ENCODE data around the gene COX15.

DNA sequence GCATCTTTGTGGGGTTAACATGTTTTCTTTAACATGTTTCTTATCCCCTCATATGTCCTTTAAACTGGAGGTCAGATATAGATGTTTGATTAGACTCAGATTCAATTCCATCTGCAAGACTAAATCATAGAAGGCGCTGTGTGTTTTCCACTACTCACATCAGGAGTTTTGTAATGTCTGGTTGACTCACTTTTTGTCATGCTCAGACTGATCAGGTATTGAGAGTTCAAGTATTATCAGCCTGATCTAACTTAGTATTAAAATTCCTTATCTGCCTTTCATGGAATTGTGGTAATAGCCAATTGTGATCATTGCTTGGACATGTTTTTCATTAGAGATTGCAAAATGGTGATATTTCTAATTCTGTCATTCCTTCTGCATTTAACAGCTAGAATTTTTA, 42.5 kb downstream of the COX15 start:
- TF ChIP-seq POLR2A (IDR thresholded peaks at IDR 0.05) = no peak
- TF ChIP-seq, protein P1, sequence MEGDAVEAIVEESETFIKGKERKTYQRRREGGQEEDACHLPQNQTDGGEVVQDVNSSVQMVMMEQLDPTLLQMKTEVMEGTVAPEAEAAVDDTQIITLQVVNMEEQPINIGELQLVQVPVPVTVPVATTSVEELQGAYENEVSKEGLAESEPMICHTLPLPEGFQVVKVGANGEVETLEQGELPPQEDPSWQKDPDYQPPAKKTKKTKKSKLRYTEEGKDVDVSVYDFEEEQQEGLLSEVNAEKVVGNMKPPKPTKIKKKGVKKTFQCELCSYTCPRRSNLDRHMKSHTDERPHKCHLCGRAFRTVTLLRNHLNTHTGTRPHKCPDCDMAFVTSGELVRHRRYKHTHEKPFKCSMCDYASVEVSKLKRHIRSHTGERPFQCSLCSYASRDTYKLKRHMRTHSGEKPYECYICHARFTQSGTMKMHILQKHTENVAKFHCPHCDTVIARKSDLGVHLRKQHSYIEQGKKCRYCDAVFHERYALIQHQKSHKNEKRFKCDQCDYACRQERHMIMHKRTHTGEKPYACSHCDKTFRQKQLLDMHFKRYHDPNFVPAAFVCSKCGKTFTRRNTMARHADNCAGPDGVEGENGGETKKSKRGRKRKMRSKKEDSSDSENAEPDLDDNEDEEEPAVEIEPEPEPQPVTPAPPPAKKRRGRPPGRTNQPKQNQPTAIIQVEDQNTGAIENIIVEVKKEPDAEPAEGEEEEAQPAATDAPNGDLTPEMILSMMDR (IDR thresholded peaks at IDR 0.05) = no peak
